ENCODE results near the gene CLN6. TPM values are rescaled to one million over a fixed set of nuclear protein-coding genes. Genes with fewer than 3 reads are reported as not detected.
"Not testable (repeated sequence)": the region's sequence is repeated elsewhere in the genome, so short reads cannot be mapped to it uniquely, and the experiment has no call there.

CLN6 gene
- total and polyA plus RNA-seq, 7 donors = 8.3 to 22.2 (median 13.1) TPM

- intact Hi-C loops (cut with DNase I) = no loop called here
- TF ChIP-seq CTCF (IDR thresholded peaks at IDR 0.05) = no peak
- Histone ChIP-seq H3K36me3 (ENCODE audit: insufficient read depth in 1 of 2, low read depth in 1 of 2) (no peaks in the 10 kb centered on the region), H3K27ac (no peak overlapping the region), H3K27me3 (ENCODE audit: insufficient read depth in 3 of 3, low read length in 2 of 3) (no peaks in the 10 kb centered on the region), H3K4me3 (no peak overlapping the region), H3K4me1 (peaks cover 15% of the 10 kb centered on the region), H3K9me3 (no peaks in the 10 kb centered on the region)
- WGBS, 3 donors = 93 to 96% (median 94%) methylated on average over 5 of the region's 5 CpGs
- no peak for DNase-seq
- no peak for ATAC-seq
These were observed 26.0 kb downstream of the CLN6 start for GRCh38 chr15:68203486-68203885.

GRCh38 chr15:68202994-68203393, 26.5 kb downstream of the CLN6 start:
- H3K4me3 ChIP-seq; H3K36me3 ChIP-seq (ENCODE audit: insufficient read depth in 1 of 2, low read depth in 1 of 2); ATAC-seq; H3K27ac ChIP-seq; H3K27me3 ChIP-seq (ENCODE audit: insufficient read depth in 3 of 3, low read length in 2 of 3); DNase-seq; intact Hi-C loops (cut with DNase I); H3K9me3 ChIP-seq: not testable (repeated sequence)
- 66 to 82% (median 68%) methylated on average over 7 of the region's 7 CpGs for WGBS, 3 donors
- H3K4me1 ChIP-seq = peaks cover 15% of the 10 kb centered on the region

GRCh38 chr15:68201879-68202261, 27.7 kb downstream of the CLN6 start:
- no peak for TF ChIP-seq CTCF (IDR thresholded peaks at IDR 0.05)
- WGBS, 3 donors = 54 to 58% (median 56%) methylated on average over 3 of the region's 3 CpGs
- Histone ChIP-seq H3K4me3 (no peak overlapping the region), H3K27ac (no peak overlapping the region), H3K36me3 (ENCODE audit: insufficient read depth in 1 of 2, low read depth in 1 of 2) (no peaks in the 10 kb centered on the region), H3K27me3 (ENCODE audit: insufficient read depth in 3 of 3, low read length in 2 of 3) (no peaks in the 10 kb centered on the region), H3K4me1 (peaks cover 15% of the 10 kb centered on the region), H3K9me3 (no peaks in the 10 kb centered on the region)
- no peak for ATAC-seq
- intact Hi-C loops (cut with DNase I) = no loop called here
- no peak for DNase-seq

GRCh38 chr15:68201153-68201878, 28.2 kb downstream of the CLN6 start:
- peaks cover 15% of the 10 kb centered on the region for H3K4me1 ChIP-seq
- DNase-seq (no peak), ATAC-seq (no peak)
- intact Hi-C loops (cut with DNase I) = no loop called here
- H3K9me3 ChIP-seq = no peaks in the 10 kb centered on the region
- H3K4me3 ChIP-seq = no peak overlapping the region
- H3K27ac ChIP-seq = no peak overlapping the region
- H3K27me3 ChIP-seq (ENCODE audit: insufficient read depth in 3 of 3, low read length in 2 of 3) = no peaks in the 10 kb centered on the region
- no peak for TF ChIP-seq CTCF (IDR thresholded peaks at IDR 0.05)
- H3K36me3 ChIP-seq (ENCODE audit: insufficient read depth in 1 of 2, low read depth in 1 of 2) = no peaks in the 10 kb centered on the region
- WGBS, 3 donors = 89 to 94% (median 91%) methylated on average over 7 of the region's 7 CpGs

DNA sequence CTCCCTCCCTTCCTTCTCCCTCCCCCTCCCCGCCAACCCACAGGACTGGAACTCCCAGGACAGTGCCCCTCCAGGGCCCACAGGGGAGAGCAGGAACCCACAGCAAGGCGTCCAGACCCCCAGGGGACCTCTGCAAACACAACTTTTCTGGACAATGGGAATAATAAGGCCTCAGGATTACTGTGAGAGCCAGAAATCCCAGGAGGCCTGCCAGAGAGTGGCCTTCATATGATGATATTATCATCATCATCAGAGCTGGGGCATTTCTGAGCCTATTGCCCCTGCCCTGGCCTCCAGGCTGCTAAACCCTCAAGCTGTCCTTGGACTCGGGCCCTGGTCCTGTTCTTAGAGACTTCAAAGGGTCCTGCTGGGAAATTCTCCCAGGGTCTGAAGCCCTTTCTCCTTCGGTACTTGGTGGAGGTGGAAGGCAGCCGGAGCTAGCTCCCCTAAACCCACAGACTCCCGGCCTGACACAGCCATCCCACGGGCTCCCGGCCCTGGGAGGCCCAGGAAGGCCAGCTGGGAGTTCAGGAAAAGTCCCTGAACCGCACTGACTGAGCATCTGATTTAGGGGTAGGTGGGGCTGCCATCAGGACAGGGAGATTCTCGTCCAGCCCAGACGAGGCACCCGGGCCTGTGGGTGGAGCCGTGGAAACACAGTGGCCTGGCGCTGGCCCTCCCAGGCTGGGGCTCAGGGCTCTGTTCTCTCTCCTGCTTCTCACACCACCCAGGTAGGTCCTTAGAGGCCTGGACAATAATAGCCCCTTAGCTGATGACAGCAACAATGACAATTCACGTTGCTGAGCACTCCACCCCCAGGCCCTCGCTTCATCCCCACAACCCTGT, 29.3 kb downstream of the CLN6 start:
- H3K27ac ChIP-seq = no peak overlapping the region
- intact Hi-C loops (cut with DNase I) = no loop called here
- TF ChIP-seq CTCF (IDR thresholded peaks at IDR 0.05) = no peak
- H3K36me3 ChIP-seq (ENCODE audit: insufficient read depth in 1 of 2, low read depth in 1 of 2) = no peaks in the 10 kb centered on the region
- H3K4me1 ChIP-seq = peaks cover 11% of the 10 kb centered on the region
- DNase-seq (no peak), ATAC-seq (no peak)
- H3K4me3 ChIP-seq = no peak overlapping the region
- WGBS, 3 donors = 62 to 67% (median 64%) methylated on average over 16 of the region's 16 CpGs
- H3K27me3 ChIP-seq (ENCODE audit: insufficient read depth in 3 of 3, low read length in 2 of 3) = no peaks in the 10 kb centered on the region
- no peaks in the 10 kb centered on the region for H3K9me3 ChIP-seq

Data from psoas muscle (tissue), 8 donors.